GM18519 (cell line): ENCODE data around the gene SPNS3.

Experiments used
- ATAC-seq: cut with Tn5 transposase; IDR thresholded peaks from one replicate; pipeline ENCODE4 v1.9.1; 2021; ENCODE audit warnings: mild to moderate bottlenecking, moderate library complexity; ENCODE audit not compliant: unreplicated experiment, low FRiP score

Gene SPNS3

GRCh38 chr17:4463818-4464476, 30.2 kb downstream of the SPNS3 start:
- ATAC-seq: no peak

GRCh38 chr17:4465786-4466185, 32.0 kb downstream of the SPNS3 start:
- no peak for ATAC-seq

- ATAC-seq: no peak
Observed at GRCh38 chr17:4467287-4467686, 33.5 kb downstream of the SPNS3 start.

GRCh38 chr17:4469552-4469951, 35.8 kb downstream of the SPNS3 start:
- no peak for ATAC-seq

GRCh38 chr17:4472286-4472685, 38.5 kb downstream of the SPNS3 start:
- no peak for ATAC-seq

- no peak for ATAC-seq
Observed at GRCh38 chr17:4474093-4474492, 40.4 kb downstream of the SPNS3 start.

- no peak for ATAC-seq
Observed at GRCh38 chr17:4475001-4475400, 41.3 kb downstream of the SPNS3 start.

- no peak for ATAC-seq
Observed at GRCh38 chr17:4475463-4475862, 41.7 kb downstream of the SPNS3 start.

GRCh38 chr17:4476017-4476416, 42.3 kb downstream of the SPNS3 start:
- no peak for ATAC-seq

- no peak for ATAC-seq
Observed at GRCh38 chr17:4476511-4477070, 42.9 kb downstream of the SPNS3 start.

- no peak for ATAC-seq
Observed at GRCh38 chr17:4477255-4477791, 43.6 kb downstream of the SPNS3 start.

GRCh38 chr17:4478318-4478830, 44.6 kb downstream of the SPNS3 start:
- ATAC-seq: no peak

GRCh38 chr17:4479340-4479981, 45.7 kb downstream of the SPNS3 start:
- ATAC-seq: no peak

- ATAC-seq: no peak
Observed at GRCh38 chr17:4479982-4480751, 46.4 kb downstream of the SPNS3 start.

- ATAC-seq: no peak
Observed at GRCh38 chr17:4480929-4481898, 47.5 kb downstream of the SPNS3 start.

GRCh38 chr17:4482338-4483011, 48.7 kb downstream of the SPNS3 start:
- ATAC-seq: no peak

- no peak for ATAC-seq
Observed at GRCh38 chr17:4483012-4483840, 49.5 kb downstream of the SPNS3 start.
